ENCODE results near the gene CLDN3.
A peak's percentile ranks its signal among the peaks of the same experiment; 100 is the strongest.
"Not testable (repeated sequence)": the region's sequence is repeated elsewhere in the genome, so short reads cannot be mapped to it uniquely, and the experiment has no call there.

Gene CLDN3

DNA sequence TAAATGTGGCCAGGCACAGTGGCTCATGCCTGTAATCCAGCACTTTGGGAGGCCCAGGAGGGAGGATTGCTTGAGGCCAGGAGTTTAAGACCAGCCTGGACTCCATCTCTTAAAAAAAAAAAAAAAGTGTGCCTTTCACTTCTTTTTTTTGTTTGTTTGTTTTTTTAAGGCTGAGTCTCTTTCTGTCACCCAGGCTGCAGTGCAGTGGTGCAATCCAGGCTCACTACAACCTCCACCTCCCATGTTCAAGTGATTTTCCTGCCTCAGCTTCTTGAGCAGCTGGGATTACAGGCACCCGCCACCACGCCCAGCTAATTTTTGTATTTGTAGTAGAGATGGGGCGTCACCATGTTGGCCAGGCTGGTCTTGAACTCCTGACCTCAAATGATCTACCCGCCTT lies 47.9 kb downstream of the CLDN3 start:
- not testable (repeated sequence) for H2BK5ac ChIP-seq (ENCODE audit: low read depth, low read length, poor library complexity); H2AK5ac ChIP-seq (ENCODE audit: low read length); H4K12ac ChIP-seq (ENCODE audit: low read depth, low read length); H3K27me3 ChIP-seq (ENCODE audit: insufficient read depth, low read length); H3K4me3 ChIP-seq (ENCODE audit: low read depth, low read length); H3K18ac ChIP-seq (ENCODE audit: low read length); H2BK12ac ChIP-seq (ENCODE audit: low read length); H3K79me1 ChIP-seq (ENCODE audit: low read length); H3K9me3 ChIP-seq (ENCODE audit: insufficient read depth, low read depth, low read length); H3K27ac ChIP-seq (ENCODE audit: low read depth, low read length); H3K36me3 ChIP-seq (ENCODE audit: control insufficient read depth in 1 of 2, insufficient read depth in 2 of 2, low read length in 2 of 2); H3K4ac ChIP-seq (ENCODE audit: low read depth, low read length); H2BK120ac ChIP-seq (ENCODE audit: insufficient read depth, low read length, poor library complexity); H3K79me2 ChIP-seq (ENCODE audit: control insufficient read depth, insufficient read depth, low read length, poor library complexity); DNase-seq; H3K9ac ChIP-seq (ENCODE audit: low read length); H3K14ac ChIP-seq (ENCODE audit: low read length); H4K91ac ChIP-seq (ENCODE audit: low read depth, low read length); H3K4me2 ChIP-seq (ENCODE audit: low read length); H3K23ac ChIP-seq (ENCODE audit: low read length); H2AFZ ChIP-seq (ENCODE audit: insufficient read depth, low read length, poor library complexity); H4K8ac ChIP-seq (ENCODE audit: low read depth, low read length); H3K4me1 ChIP-seq (ENCODE audit: control insufficient read depth in 1 of 2, insufficient read depth in 2 of 2, low read length in 2 of 2)
- no CpG with 5 or more reads among the region's 4 CpGs for WGBS (ENCODE audit: extremely low coverage, insufficient coverage, insufficient read length)

- H3K4me1 ChIP-seq (ENCODE audit: control insufficient read depth in 1 of 2, insufficient read depth in 2 of 2, low read length in 2 of 2) = peaks cover 3 to 11% of the 10 kb centered on the region in 2 experiments
- peaks cover 5% of the 10 kb centered on the region for H3K27me3 ChIP-seq (ENCODE audit: insufficient read depth, low read length)
- H3K4me2 ChIP-seq (ENCODE audit: low read length) = no peak overlapping the region
- H3K9ac ChIP-seq (ENCODE audit: low read length) = no peak overlapping the region
- no peak for DNase-seq
- no peaks in the 10 kb centered on the region for H3K9me3 ChIP-seq (ENCODE audit: insufficient read depth, low read depth, low read length)
- no peak overlapping the region for H3K18ac ChIP-seq (ENCODE audit: low read length)
- no peak overlapping the region for H3K4me3 ChIP-seq (ENCODE audit: low read depth, low read length)
- H2BK120ac ChIP-seq (ENCODE audit: insufficient read depth, low read length, poor library complexity) = no peak overlapping the region
- H4K8ac ChIP-seq (ENCODE audit: low read depth, low read length) = no peak overlapping the region
- no peak overlapping the region for H2BK12ac ChIP-seq (ENCODE audit: low read length)
- WGBS (ENCODE audit: extremely low coverage, insufficient coverage, insufficient read length) = no CpG with 5 or more reads among the region's 3 CpGs
- H3K36me3 ChIP-seq (ENCODE audit: control insufficient read depth in 1 of 2, insufficient read depth in 2 of 2, low read length in 2 of 2) = no peaks in the 10 kb centered on the region
- H3K14ac ChIP-seq (ENCODE audit: low read length) = no peak overlapping the region
- no peak overlapping the region for H4K91ac ChIP-seq (ENCODE audit: low read depth, low read length)
- H2AK5ac ChIP-seq (ENCODE audit: low read length) = no peak overlapping the region
- no peak overlapping the region for H3K27ac ChIP-seq (ENCODE audit: low read depth, low read length)
- no peak overlapping the region for H3K4ac ChIP-seq (ENCODE audit: low read depth, low read length)
- peaks cover 2% of the 10 kb centered on the region for H3K79me2 ChIP-seq (ENCODE audit: control insufficient read depth, insufficient read depth, low read length, poor library complexity)
- H3K79me1 ChIP-seq (ENCODE audit: low read length) = peaks cover 3% of the 10 kb centered on the region
- H2AFZ ChIP-seq (ENCODE audit: insufficient read depth, low read length, poor library complexity) = no peak overlapping the region
- H4K12ac ChIP-seq (ENCODE audit: low read depth, low read length) = no peak overlapping the region
- no peak overlapping the region for H2BK5ac ChIP-seq (ENCODE audit: low read depth, low read length, poor library complexity)
- no peak overlapping the region for H3K23ac ChIP-seq (ENCODE audit: low read length)
These were observed 48.7 kb downstream of the CLDN3 start for GRCh38 chr7:73721377-73721817.

GRCh38 chr7:73720443-73720842 lies 49.6 kb downstream of the CLDN3 start:
- H3K4me3 ChIP-seq (ENCODE audit: low read depth, low read length); H2BK5ac ChIP-seq (ENCODE audit: low read depth, low read length, poor library complexity); H3K4me2 ChIP-seq (ENCODE audit: low read length); H3K27me3 ChIP-seq (ENCODE audit: insufficient read depth, low read length); H3K23ac ChIP-seq (ENCODE audit: low read length); H3K14ac ChIP-seq (ENCODE audit: low read length); H3K9me3 ChIP-seq (ENCODE audit: insufficient read depth, low read depth, low read length); H2AK5ac ChIP-seq (ENCODE audit: low read length); H2BK12ac ChIP-seq (ENCODE audit: low read length); H3K9ac ChIP-seq (ENCODE audit: low read length); H3K27ac ChIP-seq (ENCODE audit: low read depth, low read length); H3K4ac ChIP-seq (ENCODE audit: low read depth, low read length); H4K12ac ChIP-seq (ENCODE audit: low read depth, low read length); H4K91ac ChIP-seq (ENCODE audit: low read depth, low read length); DNase-seq; H4K8ac ChIP-seq (ENCODE audit: low read depth, low read length); H2BK120ac ChIP-seq (ENCODE audit: insufficient read depth, low read length, poor library complexity); H3K79me2 ChIP-seq (ENCODE audit: control insufficient read depth, insufficient read depth, low read length, poor library complexity); H3K36me3 ChIP-seq (ENCODE audit: control insufficient read depth in 1 of 2, insufficient read depth in 2 of 2, low read length in 2 of 2); H3K79me1 ChIP-seq (ENCODE audit: low read length); H2AFZ ChIP-seq (ENCODE audit: insufficient read depth, low read length, poor library complexity); H3K18ac ChIP-seq (ENCODE audit: low read length): not testable (repeated sequence)
- no CpG with 5 or more reads among the region's 9 CpGs for WGBS (ENCODE audit: extremely low coverage, insufficient coverage, insufficient read length)
- peaks cover 7 to 19% of the 10 kb centered on the region in 2 experiments for H3K4me1 ChIP-seq (ENCODE audit: control insufficient read depth in 1 of 2, insufficient read depth in 2 of 2, low read length in 2 of 2)

GRCh38 chr7:73719806-73720169 lies 50.3 kb downstream of the CLDN3 start:
- no peak overlapping the region for H4K12ac ChIP-seq (ENCODE audit: low read depth, low read length)
- H2BK5ac ChIP-seq (ENCODE audit: low read depth, low read length, poor library complexity) = no peak overlapping the region
- H3K27ac ChIP-seq (ENCODE audit: low read depth, low read length) = no peak overlapping the region
- H3K9me3 ChIP-seq (ENCODE audit: insufficient read depth, low read depth, low read length) = no peaks in the 10 kb centered on the region
- WGBS (ENCODE audit: extremely low coverage, insufficient coverage, insufficient read length) = no CpG with 5 or more reads among the region's 16 CpGs
- no peak overlapping the region for H4K8ac ChIP-seq (ENCODE audit: low read depth, low read length)
- H3K36me3 ChIP-seq (ENCODE audit: control insufficient read depth in 1 of 2, insufficient read depth in 2 of 2, low read length in 2 of 2) = no peaks in the 10 kb centered on the region
- no peak overlapping the region for H3K9ac ChIP-seq (ENCODE audit: low read length)
- no peak overlapping the region for H3K4ac ChIP-seq (ENCODE audit: low read depth, low read length)
- no peak for DNase-seq
- peak overlapping the region; percentile 17 for H2AFZ ChIP-seq (ENCODE audit: insufficient read depth, low read length, poor library complexity)
- peaks cover 3% of the 10 kb centered on the region for H3K79me1 ChIP-seq (ENCODE audit: low read length)
- no peak overlapping the region for H4K91ac ChIP-seq (ENCODE audit: low read depth, low read length)
- H2BK120ac ChIP-seq (ENCODE audit: insufficient read depth, low read length, poor library complexity) = no peak overlapping the region
- H3K79me2 ChIP-seq (ENCODE audit: control insufficient read depth, insufficient read depth, low read length, poor library complexity) = peaks cover 2% of the 10 kb centered on the region
- H3K18ac ChIP-seq (ENCODE audit: low read length) = no peak overlapping the region
- H3K27me3 ChIP-seq (ENCODE audit: insufficient read depth, low read length) = peaks cover 5% of the 10 kb centered on the region
- H2AK5ac ChIP-seq (ENCODE audit: low read length) = no peak overlapping the region
- H3K4me2 ChIP-seq (ENCODE audit: low read length) = peak overlapping the region; percentile 69
- no peak overlapping the region for H3K23ac ChIP-seq (ENCODE audit: low read length)
- H3K4me3 ChIP-seq (ENCODE audit: low read depth, low read length) = no peak overlapping the region
- H3K4me1 ChIP-seq (ENCODE audit: control insufficient read depth in 1 of 2, insufficient read depth in 2 of 2, low read length in 2 of 2) = peaks cover 10 to 19% of the 10 kb centered on the region in 2 experiments
- H3K14ac ChIP-seq (ENCODE audit: low read length) = no peak overlapping the region
- H2BK12ac ChIP-seq (ENCODE audit: low read length) = no peak overlapping the region

Measured in trophoblast cell (in vitro differentiated cells and primary cell).